HG02798 (cell line): ENCODE measurements around the gene TYRP1.
"Not testable (repeated sequence)": the region's sequence is repeated elsewhere in the genome, so short reads cannot be mapped to it uniquely, and the experiment has no call there.

Experiments used
- ATAC-seq: cut with Tn5 transposase; IDR thresholded peaks from one replicate; pipeline ENCODE4 v1.9.1; 2021; ENCODE audit warnings: mild to moderate bottlenecking; ENCODE audit not compliant: unreplicated experiment, poor library complexity

TYRP1 gene, protein sequence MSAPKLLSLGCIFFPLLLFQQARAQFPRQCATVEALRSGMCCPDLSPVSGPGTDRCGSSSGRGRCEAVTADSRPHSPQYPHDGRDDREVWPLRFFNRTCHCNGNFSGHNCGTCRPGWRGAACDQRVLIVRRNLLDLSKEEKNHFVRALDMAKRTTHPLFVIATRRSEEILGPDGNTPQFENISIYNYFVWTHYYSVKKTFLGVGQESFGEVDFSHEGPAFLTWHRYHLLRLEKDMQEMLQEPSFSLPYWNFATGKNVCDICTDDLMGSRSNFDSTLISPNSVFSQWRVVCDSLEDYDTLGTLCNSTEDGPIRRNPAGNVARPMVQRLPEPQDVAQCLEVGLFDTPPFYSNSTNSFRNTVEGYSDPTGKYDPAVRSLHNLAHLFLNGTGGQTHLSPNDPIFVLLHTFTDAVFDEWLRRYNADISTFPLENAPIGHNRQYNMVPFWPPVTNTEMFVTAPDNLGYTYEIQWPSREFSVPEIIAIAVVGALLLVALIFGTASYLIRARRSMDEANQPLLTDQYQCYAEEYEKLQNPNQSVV

GRCh38 chr9:12693141-12693540 is at the start of gene TYRP1:
Gene TYRP1, plus strand, starts transcription at chr9:12693385. Its CDS starts 612 bp downstream, at chr9:12693997.
- no peak for ATAC-seq

DNA sequence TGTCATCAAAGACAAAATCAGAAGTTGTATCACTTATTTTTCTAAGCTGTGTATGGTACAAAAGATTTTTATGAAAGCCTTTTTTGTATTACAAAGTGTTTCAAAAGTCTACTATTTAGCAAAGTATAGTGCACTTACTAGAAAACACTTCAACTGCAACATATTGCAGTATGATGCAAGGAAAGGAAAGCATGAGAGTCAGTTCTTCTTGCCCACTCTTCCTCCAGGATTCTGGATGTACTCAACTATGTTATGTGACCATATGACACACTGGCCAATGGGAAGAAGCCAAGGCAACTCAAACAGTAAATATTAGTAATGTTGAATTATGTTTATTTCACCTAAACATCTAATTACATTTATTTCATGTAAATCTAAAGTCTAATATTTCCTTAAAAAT is 49.5 kb upstream of the TYRP1 start:
- no peak for ATAC-seq

DNA sequence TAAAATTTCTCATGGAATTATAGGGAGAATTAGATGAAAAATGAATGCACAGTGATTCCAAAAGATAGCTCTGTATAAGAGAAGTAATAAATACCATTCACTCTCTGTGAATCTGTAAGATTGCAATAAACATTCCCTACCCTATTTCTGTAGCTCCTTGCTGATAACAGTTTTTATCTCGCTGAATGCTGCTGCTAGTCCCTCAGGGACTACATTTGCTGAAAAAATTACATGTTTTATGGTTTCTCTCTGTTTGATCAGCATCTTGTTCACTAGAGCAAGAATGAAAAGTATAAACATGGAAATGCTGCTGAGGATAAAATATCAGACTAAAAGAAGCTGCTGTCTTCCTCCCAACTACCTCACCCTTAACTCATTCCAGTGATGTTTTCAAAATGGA is 44.3 kb upstream of the TYRP1 start:
- no peak for ATAC-seq

GRCh38 chr9:12651125-12651524 is 42.1 kb upstream of the TYRP1 start:
- no peak for ATAC-seq

DNA sequence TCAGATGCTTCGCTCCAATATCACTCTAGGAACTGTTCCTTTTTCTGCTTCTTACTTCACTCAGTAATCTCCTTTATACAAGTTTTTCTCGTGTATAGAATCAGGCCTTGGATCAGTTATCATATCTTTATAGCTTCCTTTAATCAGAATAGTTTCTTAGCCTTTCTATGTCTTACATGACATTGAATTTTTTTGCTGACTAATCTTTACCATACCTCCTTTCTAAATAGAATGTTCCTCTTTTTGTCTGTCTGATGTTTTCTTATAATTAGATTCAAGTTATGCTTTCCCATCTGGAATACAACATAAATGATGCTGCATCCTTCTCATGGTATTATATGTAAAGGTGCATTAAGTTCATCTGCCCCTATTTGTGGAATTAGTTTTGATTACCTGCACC is 40.2 kb upstream of the TYRP1 start:
- ATAC-seq = no peak

DNA sequence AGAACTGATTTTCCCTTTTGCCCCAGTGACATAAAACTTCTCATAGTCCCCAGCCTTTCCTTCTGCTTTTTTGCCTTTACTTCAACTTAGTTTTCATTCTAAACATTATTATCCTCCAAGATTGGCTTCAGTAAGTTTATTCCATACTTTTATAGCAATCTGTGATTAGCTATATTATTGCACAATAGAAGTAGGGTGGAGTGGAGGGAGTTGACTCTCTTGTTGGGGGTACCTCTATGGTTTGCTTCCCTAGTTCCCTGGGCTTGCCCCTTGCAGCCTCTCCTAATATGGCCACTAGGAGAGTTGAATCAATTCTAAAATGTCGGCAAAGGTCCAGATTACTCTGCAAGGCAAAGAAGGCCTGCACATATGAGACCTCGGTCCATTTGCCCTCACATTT is 36.4 kb upstream of the TYRP1 start:
- ATAC-seq = no peak

DNA sequence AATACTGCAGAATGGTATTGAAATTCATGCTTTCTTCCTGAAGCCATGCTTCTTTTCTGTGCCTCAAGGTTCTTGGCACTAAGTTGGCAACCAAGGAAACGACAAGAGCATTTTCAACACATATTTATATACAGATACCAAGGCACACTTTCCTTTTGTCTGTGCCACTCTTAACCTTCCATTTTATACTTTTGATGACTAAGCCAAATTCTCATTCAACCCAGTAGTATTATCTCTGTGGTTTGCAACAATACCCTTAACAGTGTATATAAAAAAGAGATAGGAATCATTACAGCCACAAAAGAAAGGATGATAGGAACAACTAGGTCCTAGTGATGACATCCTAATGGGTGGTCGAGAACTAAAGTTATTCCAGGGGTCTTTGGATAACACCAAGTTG is 36.0 kb upstream of the TYRP1 start:
- ATAC-seq = no peak

- ATAC-seq = no peak
These were observed 35.2 kb upstream of the TYRP1 start for GRCh38 chr9:12657998-12658397.

- no peak for ATAC-seq
These were observed 34.5 kb upstream of the TYRP1 start for GRCh38 chr9:12658531-12659209.

- ATAC-seq = no peak
These were observed 34.0 kb upstream of the TYRP1 start for GRCh38 chr9:12659220-12659619.

- no peak for ATAC-seq
These were observed 26.4 kb upstream of the TYRP1 start for GRCh38 chr9:12666813-12667212.

- no peak for ATAC-seq
These were observed 25.3 kb upstream of the TYRP1 start for GRCh38 chr9:12667892-12668291.

DNA sequence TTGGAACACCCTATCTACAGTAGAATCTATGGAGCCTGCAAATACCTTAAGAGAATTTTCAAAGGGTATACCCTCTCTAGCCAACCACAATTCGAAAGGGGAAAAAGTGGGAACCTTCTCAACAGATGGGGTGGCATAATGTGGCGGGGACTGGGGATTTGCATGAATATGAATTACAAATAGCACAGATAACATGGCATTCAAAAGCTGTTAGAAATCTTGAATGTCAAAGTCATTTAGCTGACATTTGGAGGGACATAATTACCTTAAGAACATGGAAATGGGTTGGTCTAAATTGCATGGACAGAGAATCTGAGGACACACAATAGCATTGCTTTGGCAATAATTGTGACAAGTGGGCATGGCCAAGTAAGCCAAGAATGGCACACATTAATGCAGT is 23.2 kb upstream of the TYRP1 start:
- no peak for ATAC-seq

DNA sequence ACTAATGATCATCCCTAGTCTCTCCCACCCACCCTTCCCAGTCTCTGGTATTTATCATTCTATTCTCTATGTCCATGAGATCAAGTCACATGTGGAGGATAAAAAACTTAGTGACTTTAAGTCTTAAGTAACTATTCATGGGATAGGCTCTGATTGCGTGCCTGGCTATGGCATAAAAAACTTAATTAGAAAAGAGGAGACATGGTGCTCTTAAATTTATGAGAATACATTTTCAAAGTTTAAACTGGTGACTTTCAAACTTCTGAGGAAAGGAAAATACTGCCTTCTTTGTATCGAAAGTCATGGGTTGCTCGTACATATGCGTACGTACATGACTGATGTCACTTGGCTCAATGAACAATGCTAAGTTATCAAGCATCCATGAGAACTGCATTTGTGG is 18.2 kb upstream of the TYRP1 start:
- ATAC-seq = no peak

DNA sequence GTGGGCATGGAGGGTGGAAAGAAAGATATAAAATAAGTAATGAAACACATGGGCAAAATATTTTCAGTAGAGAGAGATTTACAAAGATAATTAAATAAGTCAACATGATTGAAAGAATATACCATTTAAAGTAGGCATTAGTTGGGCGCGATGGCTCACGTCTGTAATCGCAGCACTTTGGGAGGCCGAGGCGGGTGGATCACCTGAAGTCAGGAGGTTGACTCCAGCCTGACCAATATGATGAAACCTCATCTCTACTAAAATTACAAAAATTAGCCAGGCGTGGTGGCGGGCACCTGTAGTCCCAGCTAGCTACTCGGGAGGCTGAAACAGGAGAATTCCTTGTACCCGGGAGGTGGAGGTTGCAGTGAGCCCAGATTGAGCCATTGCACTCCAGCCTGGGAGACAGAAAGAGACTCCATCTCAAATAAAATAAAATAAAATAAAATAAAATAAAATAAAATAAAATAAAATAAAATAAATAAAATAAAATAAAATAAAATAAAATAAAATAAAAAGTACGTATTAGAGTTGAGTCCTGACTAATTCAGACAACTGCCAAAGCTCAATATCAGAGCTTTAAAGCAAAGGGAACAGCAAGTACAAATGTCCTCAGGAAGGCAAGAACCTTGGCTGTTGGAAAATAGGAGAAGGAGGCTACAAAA is 15.6 kb upstream of the TYRP1 start:
- not testable (repeated sequence) for ATAC-seq

DNA sequence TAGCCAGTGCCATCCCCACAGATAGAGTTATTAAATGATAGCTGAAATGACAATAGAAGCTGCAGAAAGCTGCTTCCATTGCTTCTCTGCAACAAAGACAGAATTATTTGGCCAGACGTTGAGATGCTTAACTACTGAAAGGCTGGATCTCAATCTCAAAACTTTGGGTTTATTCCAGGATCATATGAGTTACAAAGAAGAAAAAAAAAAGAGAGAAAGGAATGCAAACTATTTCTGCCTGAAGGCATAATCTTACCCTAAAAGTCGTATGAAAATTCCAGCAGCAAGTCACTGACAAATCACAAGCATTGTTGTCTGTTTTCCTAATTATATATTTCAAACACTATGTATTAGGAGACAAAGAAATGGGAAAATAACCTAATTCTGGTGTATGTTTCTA is 12.8 kb upstream of the TYRP1 start:
- no peak for ATAC-seq

GRCh38 chr9:12680757-12681156 is 12.4 kb upstream of the TYRP1 start:
- no peak for ATAC-seq

GRCh38 chr9:12681620-12682019 is 11.6 kb upstream of the TYRP1 start:
- no peak for ATAC-seq

DNA sequence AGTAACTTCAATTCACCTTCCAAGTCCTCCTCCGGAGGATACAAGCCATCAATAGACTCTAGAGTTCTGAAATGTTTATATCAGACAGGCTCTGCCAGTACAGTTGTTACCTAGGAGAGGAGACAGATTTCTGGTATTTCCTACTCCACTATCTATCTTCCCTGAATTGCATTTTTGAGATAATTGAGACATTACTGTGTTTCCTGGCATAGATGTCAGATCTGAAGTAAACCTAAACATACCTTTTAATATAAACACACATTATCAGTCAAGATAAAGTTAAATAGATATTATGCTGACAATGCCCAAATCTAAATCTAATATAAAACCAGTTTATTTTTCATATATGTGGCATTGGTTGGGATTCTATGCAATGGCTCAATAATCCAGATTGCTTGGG is 8.2 kb upstream of the TYRP1 start:
- ATAC-seq = no peak

DNA sequence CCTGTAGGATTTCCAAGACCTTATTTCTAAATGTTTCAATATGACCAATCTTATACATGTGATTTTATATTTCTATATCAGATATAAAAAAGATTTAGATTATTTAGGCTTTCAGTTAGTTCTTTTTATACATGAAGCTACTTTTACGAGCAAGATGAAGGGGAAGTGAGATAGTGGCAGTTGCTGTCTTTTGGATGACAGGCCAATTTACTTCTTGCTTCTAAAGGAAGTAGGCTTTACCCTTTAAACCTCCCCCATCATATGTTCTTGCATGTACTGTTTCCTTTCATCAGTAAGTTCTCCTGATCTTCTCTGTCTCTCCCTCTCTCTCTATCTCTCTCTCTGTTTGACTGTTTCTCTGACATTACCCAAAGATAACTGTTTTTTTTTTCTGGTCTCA is 4.0 kb upstream of the TYRP1 start:
- ATAC-seq = no peak

DNA sequence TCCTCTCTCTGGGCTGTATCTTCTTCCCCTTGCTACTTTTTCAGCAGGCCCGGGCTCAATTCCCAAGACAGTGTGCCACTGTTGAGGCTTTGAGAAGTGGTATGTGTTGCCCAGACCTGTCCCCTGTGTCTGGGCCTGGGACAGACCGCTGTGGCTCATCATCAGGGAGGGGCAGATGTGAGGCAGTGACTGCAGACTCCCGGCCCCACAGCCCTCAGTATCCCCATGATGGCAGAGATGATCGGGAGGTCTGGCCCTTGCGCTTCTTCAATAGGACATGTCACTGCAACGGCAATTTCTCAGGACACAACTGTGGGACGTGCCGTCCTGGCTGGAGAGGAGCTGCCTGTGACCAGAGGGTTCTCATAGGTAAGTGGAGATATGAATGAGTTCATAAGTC is 828 bp downstream of the TYRP1 start:
- no peak for ATAC-seq
